SU-DHL-6 (cell line): Measurements from ENCODE around the gene PRR33.

ENCODE experiments used
- H2AFZ ChIP-seq: fragments of 200-600 bp; sonication (generic); 2 replicates; pipeline ENCODE4 v1.6.1; 2014; ENCODE audit warnings: low read depth, mild to moderate bottlenecking, moderate library complexity, mixed read lengths, antibody characterized with exemption, low read length; ENCODE audit not compliant: severe bottlenecking
- H3F3A ChIP-seq: fragments of 200-600 bp; shearing (Covaris generic); 2 replicates; pipeline ENCODE4 v1.6.0; 2016; ENCODE audit warnings: antibody characterized with exemption, mild to moderate bottlenecking; ENCODE audit not compliant: insufficient read depth
- H3K27ac ChIP-seq: fragments of 200-600 bp; sonication (generic); 2 replicates; pipeline ENCODE4 v1.5.1; 2016; ENCODE audit warnings: low read depth, mild to moderate bottlenecking, low read length, moderate library complexity, mixed read lengths
- H3K27me3 ChIP-seq: fragments of 200-600 bp; sonication (generic), shearing (Covaris generic); 2 replicates; pipeline ENCODE4 v1.6.0; 2014; ENCODE audit warnings: mild to moderate bottlenecking, low read length
- H3K36me3 ChIP-seq: fragments of 200-600 bp; sonication (generic); 2 replicates; pipeline ENCODE4 v1.6.1; 2014; ENCODE audit warnings: mild to moderate bottlenecking, low read length, mixed read lengths
- H3K4me2 ChIP-seq: fragments of 300-600, 200-600 bp; shearing (Covaris generic), sonication (generic); 2 replicates; pipeline ENCODE4 v1.6.0; 2014; ENCODE audit warnings: low read length, low read depth, mild to moderate bottlenecking; ENCODE audit not compliant: poor library complexity, severe bottlenecking
- H3K4me3 ChIP-seq: fragments of 200-600 bp; sonication (generic); 2 replicates; pipeline ENCODE4 v1.5.1; 2014; ENCODE audit warnings: antibody characterized with exemption, low read length, mild to moderate bottlenecking, mixed read lengths; ENCODE audit not compliant: insufficient read depth, poor library complexity, severe bottlenecking
- H3K79me2 ChIP-seq: fragments of 200-600 bp; sonication (generic); 2 replicates; pipeline ENCODE4 v1.6.1; 2014; ENCODE audit warnings: mild to moderate bottlenecking, low read length, moderate library complexity; ENCODE audit not compliant: insufficient read depth
- H3K9ac ChIP-seq: fragments of 200-600 bp; sonication (generic); 2 replicates; pipeline ENCODE4 v1.7.0; 2014; ENCODE audit warnings: mild to moderate bottlenecking, low read length
- H3K9me2 ChIP-seq: fragments of 200-600 bp; sonication (generic); replicated peaks from 2 replicates; pipeline ENCODE4 v1.6.1; 2014; ENCODE audit warnings: low read length; ENCODE audit not compliant: insufficient read depth
- H3K9me3 ChIP-seq: fragments of 200-600 bp; sonication (generic); 2 replicates; pipeline ENCODE4 v1.6.1; 2014; ENCODE audit warnings: low read length, mixed read lengths; ENCODE audit not compliant: insufficient read depth
- H4K20me1 ChIP-seq: fragments of 200-600 bp; sonication (generic); 2 replicates; pipeline ENCODE4 v1.6.1; 2014; ENCODE audit warnings: low read depth, mild to moderate bottlenecking, antibody characterized with exemption, low read length, moderate library complexity, mixed read lengths
- CTCF ChIP-seq: fragments of 200-600 bp; sonication (generic); IDR thresholded peaks from one replicate; pipeline ENCODE4 v1.5.1; 2017; ENCODE audit warnings: antibody characterized with exemption, mild to moderate bottlenecking, low read length, moderate library complexity; ENCODE audit not compliant: insufficient read depth, poor library complexity, severe bottlenecking
- EZH2phosphoT487 ChIP-seq: fragments of 200-600 bp; sonication (generic), shearing (Covaris generic); conservative IDR thresholded peaks from 2 replicates; pipeline ENCODE4 v1.6.1; 2018; ENCODE audit warnings: mild to moderate bottlenecking, antibody characterized with exemption, low read length, moderate library complexity, mixed read lengths

The PRR33 gene

GRCh38 chr11:1881442-1882264 lies 10.0 kb downstream of the PRR33 start:
- Histone ChIP-seq H3K9me2 (no peaks in the 10 kb centered on the region), H3K27ac (no peak overlapping the region), H3K9me3 (no peaks in the 10 kb centered on the region), H3K4me3 (no peak overlapping the region), H3K4me2 (no peak overlapping the region), H2AFZ (no peak overlapping the region), H3K27me3 (no peaks in the 10 kb centered on the region), H3K79me2 (no peaks in the 10 kb centered on the region), H3F3A (no peaks in the 10 kb centered on the region), H3K36me3 (peaks cover 15% of the 10 kb centered on the region), H4K20me1 (no peaks in the 10 kb centered on the region; the same call in 1 of the 2 replicates), H3K9ac (no peak overlapping the region)
- TF ChIP-seq CTCF (no peak), EZH2phosphoT487 (no peak)

- H3K36me3 ChIP-seq, result peaks cover 13% of the 10 kb centered on the region
- TF ChIP-seq EZH2phosphoT487 (no peak), CTCF (no peak)
- H3F3A ChIP-seq, result no peaks in the 10 kb centered on the region
- H3K27ac ChIP-seq, result no peak overlapping the region
- no peak overlapping the region for H3K9ac ChIP-seq
- no peak overlapping the region for H2AFZ ChIP-seq
- no peak overlapping the region for H3K4me3 ChIP-seq
- no peaks in the 10 kb centered on the region for H3K27me3 ChIP-seq
- no peak overlapping the region for H3K4me2 ChIP-seq
- no peaks in the 10 kb centered on the region for H3K79me2 ChIP-seq
- H4K20me1 ChIP-seq, result no peaks in the 10 kb centered on the region; the same call in 1 of the 2 replicates
- no peaks in the 10 kb centered on the region for H3K9me2 ChIP-seq
- H3K9me3 ChIP-seq, result no peaks in the 10 kb centered on the region
These were observed 10.8 kb downstream of the PRR33 start for GRCh38 chr11:1880746-1881441.

GRCh38 chr11:1879941-1880720 lies 11.6 kb downstream of the PRR33 start:
- H3K27me3 ChIP-seq, result no peaks in the 10 kb centered on the region
- no peak for TF ChIP-seq EZH2phosphoT487
- TF ChIP-seq CTCF, result no peak

More at GRCh38 chr11:1879941-1880720, 11.6 kb downstream of the PRR33 start:
- H3K9me3 ChIP-seq, result no peaks in the 10 kb centered on the region
- no peaks in the 10 kb centered on the region for H3F3A ChIP-seq
- no peak overlapping the region for H3K4me2 ChIP-seq
- H2AFZ ChIP-seq, result no peak overlapping the region
- no peaks in the 10 kb centered on the region; the same call in 1 of the 2 replicates for H4K20me1 ChIP-seq
- no peak overlapping the region for H3K27ac ChIP-seq
- H3K9me2 ChIP-seq, result no peaks in the 10 kb centered on the region
- no peak overlapping the region for H3K9ac ChIP-seq
- no peaks in the 10 kb centered on the region for H3K79me2 ChIP-seq
- H3K4me3 ChIP-seq, result no peak overlapping the region
- peaks cover 6% of the 10 kb centered on the region for H3K36me3 ChIP-seq
